ENCODE results near the gene SLC25A51.

The SLC25A51 gene

GRCh38 chr9:37937366-37937765 lies 33.4 kb upstream of the SLC25A51 start:
- no peak for DNase-seq (ENCODE audit: low spot score)

DNA sequence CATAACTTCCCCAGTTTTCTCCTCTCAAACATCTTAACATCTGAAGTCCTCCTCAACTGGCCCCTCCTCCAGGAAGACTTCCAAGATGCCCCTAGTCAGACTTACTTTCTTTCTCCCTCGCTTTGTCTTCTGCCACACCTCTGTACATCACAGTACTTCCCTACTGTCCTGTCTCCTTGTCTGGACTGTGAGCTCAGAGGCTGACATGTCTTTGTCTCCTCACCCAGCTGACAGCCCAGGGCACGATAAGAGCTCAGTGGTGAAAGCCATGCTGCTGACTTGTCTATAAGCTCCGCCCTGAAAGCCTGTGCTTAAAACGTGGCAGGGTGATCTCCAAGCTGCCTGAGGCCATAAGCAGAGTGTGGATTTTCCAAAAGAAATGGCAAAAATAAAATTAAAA lies 33.0 kb upstream of the SLC25A51 start:
- peak; percentile 76 for DNase-seq (ENCODE audit: low spot score)

DNA sequence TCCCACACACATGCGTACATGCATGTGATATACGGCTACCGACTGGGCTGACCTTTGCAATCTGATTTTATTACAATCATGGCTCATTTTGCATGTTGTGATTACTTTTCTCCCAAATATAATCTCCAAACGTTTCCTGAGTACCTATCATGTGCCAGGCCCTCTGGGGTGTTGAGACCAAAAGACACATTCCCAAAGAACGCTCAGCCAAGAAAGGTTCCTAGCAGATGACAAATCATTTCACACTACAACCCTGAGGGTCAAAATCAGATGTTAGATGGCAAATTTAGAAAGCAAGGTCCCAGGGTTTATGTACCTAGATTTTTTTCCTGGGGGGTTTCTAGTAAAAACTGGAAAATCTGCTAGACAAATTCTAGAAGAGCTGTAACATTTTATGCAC lies 32.4 kb upstream of the SLC25A51 start:
- no peak for DNase-seq (ENCODE audit: low spot score)

GRCh38 chr9:37935096-37935495 lies 31.2 kb upstream of the SLC25A51 start:
- DNase-seq (ENCODE audit: low spot score), result no peak

GRCh38 chr9:37931592-37931991 lies 27.7 kb upstream of the SLC25A51 start:
- DNase-seq (ENCODE audit: low spot score), result no peak

- no peak for DNase-seq (ENCODE audit: low spot score)
These were observed 25.5 kb upstream of the SLC25A51 start for GRCh38 chr9:37929441-37929895.

DNA sequence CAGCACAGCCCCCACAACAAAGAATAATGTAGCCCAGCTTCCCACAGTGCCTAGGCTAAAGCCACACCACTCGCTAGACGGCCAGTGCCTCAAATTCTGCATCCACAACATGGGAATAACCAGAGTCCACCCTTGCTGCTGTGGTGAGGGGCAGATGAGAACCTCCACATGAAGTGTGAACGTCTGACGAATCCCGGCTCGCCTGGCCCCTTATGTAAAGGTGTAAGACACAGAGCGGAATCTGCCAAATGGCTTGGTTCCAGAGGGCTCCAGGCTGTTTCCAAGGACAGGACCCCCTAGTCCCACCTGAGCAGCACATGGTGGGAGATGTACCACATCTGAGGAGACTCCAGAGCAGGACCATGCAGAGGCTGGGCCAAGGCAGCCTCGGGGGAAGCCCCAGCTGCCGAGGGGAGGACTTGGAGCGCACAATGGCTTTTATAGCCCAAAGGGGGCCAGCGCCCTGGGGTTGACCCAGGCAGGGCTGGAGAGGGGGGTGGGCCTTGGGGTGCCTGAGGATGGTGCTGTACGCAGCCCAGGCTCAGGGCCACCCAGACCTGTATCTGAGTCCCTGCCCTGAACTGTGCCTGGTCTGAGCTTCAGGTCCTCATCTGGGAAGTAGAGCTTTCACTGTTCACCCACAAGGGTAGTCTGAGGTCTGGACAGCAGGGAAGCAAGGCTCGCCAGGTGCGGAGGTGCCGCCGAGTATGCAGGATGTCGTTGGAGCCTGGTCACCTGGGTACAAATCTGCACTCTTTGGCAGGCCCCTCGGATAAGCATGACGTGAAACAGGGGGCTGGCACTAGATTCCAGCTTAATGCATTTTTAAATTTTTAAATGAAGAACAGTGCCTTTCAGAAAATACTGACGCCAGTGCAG lies 24.9 kb upstream of the SLC25A51 start:
- DNase-seq (ENCODE audit: low spot score), result no peak

DNA sequence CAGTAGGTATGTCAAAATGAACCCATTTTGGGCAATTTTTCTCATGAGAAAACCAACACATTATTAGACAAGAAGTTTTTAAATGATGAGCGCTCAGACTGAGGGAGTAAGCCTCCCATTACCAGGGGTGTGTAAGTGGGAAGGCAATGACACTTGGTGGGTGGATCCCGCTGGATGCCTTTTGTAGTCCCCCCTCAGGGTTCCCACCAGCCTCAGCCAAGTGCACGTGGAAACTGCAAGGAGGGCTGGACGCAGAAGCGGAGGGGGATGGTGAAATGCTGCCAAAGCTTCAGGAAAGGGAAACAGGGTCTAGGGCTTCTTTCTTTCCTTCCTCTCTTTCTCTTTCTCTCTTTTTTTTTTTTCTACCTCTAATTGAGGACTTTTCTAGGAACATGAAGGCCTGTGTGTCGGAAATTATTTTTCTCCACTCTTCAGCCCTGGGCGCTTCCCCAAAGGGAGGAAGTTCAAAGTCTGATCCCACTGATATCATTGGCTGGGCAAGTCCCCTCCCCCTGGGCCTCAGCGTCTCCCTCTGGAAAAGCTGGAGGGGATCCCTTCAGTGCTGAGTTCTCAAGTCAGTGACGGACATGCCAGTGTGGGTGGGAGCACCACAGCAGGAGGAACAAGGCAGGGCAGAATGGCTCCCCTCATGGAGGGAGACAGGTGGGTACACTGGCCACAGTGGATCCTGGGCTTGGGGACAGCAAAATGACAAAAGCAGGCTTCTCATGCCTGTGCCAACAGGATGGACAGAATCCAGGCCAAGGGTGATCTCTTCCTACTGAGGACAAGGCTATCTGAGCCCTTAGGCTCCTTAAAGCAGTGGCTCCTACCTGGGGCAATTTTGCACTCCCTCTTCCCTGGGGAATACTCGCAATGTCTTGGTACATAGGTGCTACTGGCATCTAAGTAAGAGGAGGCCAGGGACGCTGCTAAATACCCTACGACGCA lies 23.9 kb upstream of the SLC25A51 start:
- no peak for DNase-seq (ENCODE audit: low spot score)

- DNase-seq (ENCODE audit: low spot score), result no peak
These were observed 23.2 kb upstream of the SLC25A51 start for GRCh38 chr9:37927132-37927531.

DNA sequence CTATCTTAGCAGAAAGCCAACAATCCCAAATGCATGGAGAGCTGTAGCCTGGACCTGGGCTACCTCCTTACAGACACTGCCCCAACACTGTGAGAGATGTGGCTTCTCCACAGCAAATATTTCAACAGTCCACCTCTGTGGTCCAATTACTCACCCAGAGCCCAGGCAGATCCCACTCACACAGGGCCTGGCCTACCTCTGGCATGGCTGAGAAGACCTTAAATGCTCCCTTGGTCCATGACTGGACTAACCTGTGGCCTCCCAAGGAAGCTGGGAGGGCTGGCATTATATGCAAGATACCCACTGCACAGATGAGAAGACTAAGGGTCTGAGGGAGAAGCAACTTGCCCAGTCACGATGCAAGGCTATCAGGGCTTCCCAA lies 22.8 kb upstream of the SLC25A51 start:
- no peak for DNase-seq (ENCODE audit: low spot score)

DNA sequence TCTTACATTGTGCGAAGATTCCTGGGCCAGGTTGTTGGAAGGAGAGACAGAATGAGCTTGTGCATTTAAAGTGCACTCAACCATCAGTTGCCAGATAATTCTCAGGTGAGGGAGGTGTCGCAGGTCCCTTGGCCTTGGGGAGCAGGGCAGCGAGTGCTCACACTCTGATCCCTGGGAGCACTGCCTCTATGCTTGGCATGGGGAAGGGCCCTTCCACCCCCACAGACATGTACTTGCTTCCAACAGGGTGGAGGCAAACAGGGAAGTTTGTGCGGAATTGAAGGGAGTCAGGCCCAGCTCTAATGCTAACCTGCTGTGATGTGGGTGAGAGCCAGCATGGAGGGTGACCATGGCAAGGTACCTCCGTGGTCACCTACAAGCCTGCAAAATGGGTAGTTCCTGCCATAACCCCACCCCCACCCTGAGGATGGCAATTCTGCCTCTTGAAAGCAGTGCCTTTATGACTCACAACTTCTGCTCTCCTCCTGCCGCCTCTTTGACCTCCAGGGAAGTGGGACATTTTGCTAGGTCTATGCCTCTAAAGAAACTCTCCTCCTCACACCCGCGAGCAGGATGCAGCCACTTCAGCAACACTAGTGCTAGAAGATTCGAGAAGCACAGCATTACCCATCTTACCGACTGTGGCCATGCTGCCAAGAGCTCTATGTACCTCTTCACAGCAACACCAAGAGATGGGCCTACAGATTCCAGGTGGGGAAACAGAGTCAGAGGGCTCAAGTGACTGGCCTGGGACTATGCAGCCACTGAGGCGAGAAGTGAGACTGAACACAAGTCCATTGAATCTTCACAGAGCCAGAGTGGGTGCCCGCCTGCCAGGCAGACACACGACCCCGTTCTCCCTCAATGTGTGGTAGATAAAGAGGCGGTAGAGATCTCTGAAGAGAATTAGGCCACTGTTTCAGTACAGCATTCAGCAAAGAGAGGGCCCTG lies 22.1 kb upstream of the SLC25A51 start:
- DNase-seq (ENCODE audit: low spot score), result no peak

GRCh38 chr9:37925006-37925405 lies 21.1 kb upstream of the SLC25A51 start:
- no peak for DNase-seq (ENCODE audit: low spot score)

DNA sequence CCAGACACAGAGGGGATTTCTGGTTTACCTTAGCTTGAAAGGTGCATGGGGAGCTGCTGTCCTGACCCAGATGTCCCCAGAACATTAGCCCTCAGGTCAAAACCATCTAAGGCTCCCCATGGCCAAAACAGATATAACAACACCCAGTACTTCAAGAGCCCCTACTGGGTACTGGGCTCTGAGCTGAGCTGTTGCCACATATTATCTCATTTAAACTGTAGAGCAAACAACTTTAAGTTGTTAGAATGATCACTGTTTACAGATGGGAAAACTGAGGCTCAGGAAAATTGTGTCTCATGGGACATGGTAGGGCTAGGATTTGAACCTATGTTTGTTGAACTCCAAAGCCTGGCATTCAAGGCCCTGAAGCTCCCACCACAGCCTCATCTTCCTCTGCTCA lies 20.6 kb upstream of the SLC25A51 start:
- DNase-seq (ENCODE audit: low spot score), result no peak

DNA sequence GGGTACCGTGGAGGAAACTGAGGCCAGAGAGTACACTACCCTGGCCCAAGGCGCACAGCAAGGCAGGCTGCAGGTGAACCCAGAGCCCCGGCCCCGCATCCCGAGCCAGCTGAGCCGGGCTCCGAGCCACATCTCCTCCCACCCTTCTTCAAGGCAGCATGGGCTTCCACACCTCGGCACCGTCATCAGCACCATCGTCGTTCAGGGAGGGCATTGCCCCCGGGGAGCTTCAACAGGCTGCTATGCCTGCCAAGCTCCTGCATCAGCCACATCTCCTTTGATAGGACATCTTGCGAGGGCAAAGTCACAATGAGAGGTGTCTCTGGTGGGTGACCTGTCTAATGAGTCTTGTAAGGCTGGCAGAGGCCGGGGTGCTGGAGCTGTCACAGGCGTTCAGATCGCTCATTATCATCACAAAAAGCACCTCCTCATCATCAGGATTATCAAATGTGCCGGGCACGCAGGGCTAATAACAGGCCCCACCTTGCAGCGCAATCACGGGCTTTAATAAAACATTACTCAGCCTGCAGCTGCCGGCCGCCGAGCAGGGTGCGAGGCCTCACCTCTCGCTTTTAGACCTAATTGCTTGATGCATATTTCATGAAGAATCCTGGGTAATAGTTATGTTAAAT lies 20.0 kb upstream of the SLC25A51 start:
- DNase-seq (ENCODE audit: low spot score), result no peak

DNA sequence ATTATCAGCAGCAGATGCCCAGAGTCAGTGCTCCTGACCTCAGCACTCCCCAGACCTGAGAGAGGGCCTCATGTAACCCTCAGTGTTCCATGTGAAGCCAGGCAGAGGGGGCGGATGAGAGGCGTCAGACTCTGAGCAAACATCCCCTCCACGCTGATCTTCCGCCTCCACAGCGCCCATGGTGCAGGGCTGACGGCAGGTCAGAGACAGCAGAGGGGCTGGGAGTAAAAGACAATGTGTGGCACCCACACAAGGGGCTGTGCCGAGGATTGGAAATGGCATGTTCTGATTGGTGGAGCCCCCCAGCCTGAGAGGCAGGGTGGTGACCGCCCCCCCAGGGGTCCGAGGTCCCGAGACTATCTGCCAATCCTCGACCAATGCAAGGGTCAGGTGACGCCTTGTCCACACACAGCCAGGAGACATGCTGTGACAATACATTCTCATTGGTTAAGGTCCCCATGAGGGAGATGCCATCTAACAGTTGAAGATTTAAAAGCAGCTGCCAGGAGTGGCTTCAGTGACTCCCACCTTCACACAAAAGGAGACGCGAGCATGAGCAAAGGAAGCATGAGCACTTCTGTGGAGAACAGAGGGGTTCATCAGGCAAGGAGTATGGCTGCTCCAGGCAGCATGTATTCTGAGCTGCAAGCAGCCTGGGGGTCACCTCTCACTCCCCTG lies 19.3 kb upstream of the SLC25A51 start:
- DNase-seq (ENCODE audit: low spot score), result peak; percentile 78

DNA sequence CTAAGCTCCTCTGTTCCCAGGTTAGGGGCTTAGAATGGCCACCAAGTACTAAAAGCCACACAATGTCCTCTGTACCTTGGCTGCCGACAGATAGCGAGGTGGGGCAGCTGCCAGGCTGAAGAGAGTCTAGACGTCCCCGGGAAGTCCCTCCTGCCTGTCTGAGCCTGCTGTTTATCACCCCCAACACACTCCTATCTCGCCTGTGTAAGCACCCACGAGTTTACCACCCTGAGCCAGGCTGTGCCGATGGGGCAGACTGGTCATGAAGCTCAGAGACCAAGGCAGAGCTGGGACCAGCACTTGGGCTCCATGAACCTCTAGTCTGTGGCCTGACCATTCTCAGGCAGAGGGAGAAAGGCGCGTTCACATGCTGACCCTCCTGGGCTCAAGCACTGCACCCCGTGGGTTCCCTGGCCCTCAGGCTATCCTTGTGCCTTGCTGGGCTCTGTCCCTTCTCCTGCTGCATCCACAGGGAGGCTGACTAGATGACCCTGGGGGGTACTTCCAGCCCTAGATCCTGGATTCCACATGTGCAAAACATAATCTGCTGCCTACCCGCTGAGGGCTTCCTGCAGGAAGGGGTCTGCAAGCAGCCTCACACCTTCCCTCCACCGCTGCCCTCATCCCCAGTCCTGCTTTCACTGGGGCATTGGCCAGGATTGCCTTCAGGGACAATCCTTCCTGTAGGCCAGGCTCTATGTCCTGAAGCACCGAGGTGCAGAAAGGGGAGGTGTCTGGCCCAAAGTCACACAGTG lies 18.6 kb upstream of the SLC25A51 start:
- DNase-seq (ENCODE audit: low spot score), result no peak

GRCh38 chr9:37921546-37922300 lies 17.8 kb upstream of the SLC25A51 start:
- DNase-seq (ENCODE audit: low spot score), result no peak

GRCh38 chr9:37921168-37921510 lies 17.2 kb upstream of the SLC25A51 start:
- DNase-seq (ENCODE audit: low spot score), result no peak
